H9 (cell line): ENCODE data around the gene FAM149B1. TPM values are rescaled to one million over a fixed set of nuclear protein-coding genes. Genes with fewer than 3 reads are reported as not detected.

Source experiments
- DNase-seq: peaks from one replicate; pipeline ENCODE4 v3.0.0-alpha.2; 2017
- H2AFZ ChIP-seq: one replicate; pipeline ENCODE4 v1.6.1; 2013; ENCODE audit warnings: mild to moderate bottlenecking, low read length, control low read depth, moderate library complexity
- H2AK5ac ChIP-seq: 2 replicates; pipeline ENCODE4 v1.6.1; 2013; ENCODE audit warnings: low read length, control low read depth, mixed read lengths; ENCODE audit not compliant: insufficient read length
- H2BK120ac ChIP-seq: one replicate; pipeline ENCODE4 v1.6.1; 2013; ENCODE audit warnings: low read depth, mild to moderate bottlenecking, low read length, control low read depth, inconsistent platforms; ENCODE audit not compliant: poor library complexity, severe bottlenecking
- H2BK12ac ChIP-seq: 2 replicates; pipeline ENCODE4 v1.6.1; 2013; ENCODE audit warnings: low read length, control low read depth, mixed read lengths, low read depth; ENCODE audit not compliant: insufficient read length
- H2BK15ac ChIP-seq: 2 replicates; pipeline ENCODE4 v1.6.1; 2013; ENCODE audit warnings: low read depth, low read length, control low read depth
- H2BK20ac ChIP-seq: one replicate; pipeline ENCODE4 v1.6.1; 2013; ENCODE audit warnings: low read depth, mild to moderate bottlenecking, low read length, control low read depth, inconsistent platforms; ENCODE audit not compliant: poor library complexity, severe bottlenecking
- H2BK5ac ChIP-seq: 2 replicates; pipeline ENCODE4 v1.6.1; 2013; ENCODE audit warnings: low read length, control low read depth, mixed read lengths; ENCODE audit not compliant: insufficient read length
- H3K14ac ChIP-seq: 2 replicates; pipeline ENCODE4 v1.6.1; 2013; ENCODE audit warnings: low read length, control low read depth; ENCODE audit not compliant: insufficient read depth
- H3K18ac ChIP-seq: 2 replicates; pipeline ENCODE4 v1.6.1; 2013; ENCODE audit warnings: low read depth, mild to moderate bottlenecking, mixed read lengths, low read length, control low read depth; ENCODE audit not compliant: insufficient read length
- H3K23ac ChIP-seq: 2 replicates; pipeline ENCODE4 v1.6.1; 2013; ENCODE audit warnings: low read length, control low read depth, mixed read lengths, low read depth; ENCODE audit not compliant: insufficient read length
- H3K23me2 ChIP-seq: 2 replicates; pipeline ENCODE4 v1.6.1; 2013; ENCODE audit warnings: low read depth, mild to moderate bottlenecking, mixed read lengths, low read length, control low read depth; ENCODE audit not compliant: insufficient read length, poor library complexity, severe bottlenecking
- H3K27ac ChIP-seq: 2 replicates; pipeline ENCODE4 v1.5.1; 2013; ENCODE audit warnings: low read length, control low read depth, mixed read lengths, low read depth; ENCODE audit not compliant: insufficient read length
- H3K27me3 ChIP-seq: 2 replicates; pipeline ENCODE4 v1.6.1; 2013; ENCODE audit warnings: low read length, control low read depth, inconsistent platforms; ENCODE audit not compliant: insufficient read depth
- H3K4ac ChIP-seq: 2 replicates; pipeline ENCODE4 v1.6.1; 2013; ENCODE audit warnings: low read depth, mild to moderate bottlenecking, control low read depth, inconsistent platforms, low read length, moderate library complexity
- H3K4me1 ChIP-seq: 2 replicates; pipeline ENCODE4 v1.6.1; 2013; ENCODE audit warnings: low read length, control low read depth, inconsistent platforms; ENCODE audit not compliant: insufficient read depth
- H3K4me2 ChIP-seq: 2 replicates; pipeline ENCODE4 v1.6.1; 2013; ENCODE audit warnings: low read length, control low read depth, mixed read lengths; ENCODE audit not compliant: insufficient read length, insufficient read depth
- H3K56ac ChIP-seq: 2 replicates; pipeline ENCODE4 v1.6.1; 2013; ENCODE audit warnings: low read depth, mild to moderate bottlenecking, mixed read lengths, low read length, control low read depth; ENCODE audit not compliant: insufficient read length
- H3K79me1 ChIP-seq: 2 replicates; pipeline ENCODE4 v1.6.1; 2013; ENCODE audit warnings: low read depth, mild to moderate bottlenecking, moderate library complexity, low read length, control low read depth, inconsistent platforms; ENCODE audit not compliant: insufficient read depth, poor library complexity, severe bottlenecking
- H3K79me2 ChIP-seq: 2 replicates; pipeline ENCODE4 v1.6.1; 2013; ENCODE audit warnings: low read length, control low read depth, inconsistent platforms; ENCODE audit not compliant: insufficient read depth
- H3K9ac ChIP-seq: 2 replicates; pipeline ENCODE4 v1.6.1; 2013; ENCODE audit warnings: low read length, control low read depth, mixed read lengths; ENCODE audit not compliant: insufficient read length; ENCODE audit errors: extremely low read depth
- H3K9me3 ChIP-seq: one replicate; pipeline ENCODE4 v1.6.1; 2013; ENCODE audit warnings: low read depth, low read length, inconsistent platforms; ENCODE audit not compliant: control insufficient read depth
- H3T11ph ChIP-seq: one replicate; pipeline ENCODE4 v1.6.1; 2013; ENCODE audit warnings: mild to moderate bottlenecking, low read length, control low read depth, inconsistent platforms
- H4K20me1 ChIP-seq: one replicate; pipeline ENCODE4 v1.6.1; 2013; ENCODE audit not compliant: control insufficient read depth, insufficient read length, insufficient read depth
- H4K5ac ChIP-seq: 2 replicates; pipeline ENCODE4 v1.6.1; 2013; ENCODE audit warnings: low read depth, mild to moderate bottlenecking, mixed read lengths, low read length, control low read depth; ENCODE audit not compliant: insufficient read length
- H4K8ac ChIP-seq: replicated peaks from 2 replicates; pipeline ENCODE4 v1.6.1; 2013; ENCODE audit warnings: low read length, control low read depth, mixed read lengths, low read depth; ENCODE audit not compliant: insufficient read length
- H4K91ac ChIP-seq: 2 replicates; pipeline ENCODE4 v1.6.1; 2013; ENCODE audit warnings: low read depth, mild to moderate bottlenecking, moderate library complexity, mixed read lengths, low read length, control low read depth; ENCODE audit not compliant: insufficient read length
- H3K27ac Mint-ChIP-seq, 3 experiments: 2 replicates in 2 of 3; 3 replicates in 1 of 3; pipeline ENCODE4 v1.8.0; 2020 to 2021; ENCODE audit warnings: mixed read lengths in 3 of 3, mild to moderate bottlenecking in 1 of 3, moderate library complexity in 1 of 3
- H3K27me3 Mint-ChIP-seq: 2 replicates; pipeline ENCODE4 v1.8.0; 2021; ENCODE audit warnings: low read depth, mild to moderate bottlenecking, moderate library complexity, mixed read lengths
- H3K36me3 Mint-ChIP-seq, 3 experiments: 2 replicates in 2 of 3; 3 replicates in 1 of 3; pipeline ENCODE4 v1.8.0; 2020 to 2021; ENCODE audit warnings: low read depth in 3 of 3, mixed read lengths in 3 of 3; ENCODE audit not compliant: insufficient read depth in 1 of 3
- H3K4me1 Mint-ChIP-seq, 2 experiments: 2 replicates each; pipeline ENCODE4 v1.8.0; 2020; ENCODE audit warnings: mixed read lengths in 2 of 2
- H3K4me3 Mint-ChIP-seq, 2 experiments: 2 replicates in 1 of 2; 3 replicates in 1 of 2; pipeline ENCODE4 v1.8.0; 2020 to 2021; ENCODE audit warnings: mild to moderate bottlenecking in 2 of 2, mixed read lengths in 2 of 2, moderate library complexity in 1 of 2
- H3K9me3 Mint-ChIP-seq, 2 experiments: 2 replicates in 1 of 2; 3 replicates in 1 of 2; pipeline ENCODE4 v1.8.0; 2020; ENCODE audit warnings: mild to moderate bottlenecking in 2 of 2, mixed read lengths in 2 of 2, moderate library complexity in 1 of 2
- WGBS: extraction: QIAGEN DNeasy Blood & Tissue Kit; methylation state at CpG from one replicate; pipeline ENCODE4 v1.1.7; 2013; ENCODE audit warnings: missing lambda C conversion rate, low lambda C conversion rate, mixed read lengths; ENCODE audit not compliant: insufficient read length; ENCODE audit errors: extremely low coverage; 5-methylcytosine and 5-hydroxymethylcytosine counted together
- total RNA-seq: library from RNA; stranded (reverse); gene quantifications from 2 replicates; pipeline ENCODE4 v1.2.1, GENCODE V29; 2021
- TF ChIP-seq, protein P1 (sequence below): fragments of 200-600 bp; sonication (generic); conservative IDR thresholded peaks from 3 replicates; pipeline ENCODE4 v1.8.0; 2021; ENCODE audit warnings: antibody characterized with exemption, mild to moderate bottlenecking

The FAM149B1 gene
- total RNA-seq, 1 experiment from 2014 or later = 17.9 TPM

- no peak overlapping the region for H2BK12ac ChIP-seq
- H3K9ac ChIP-seq = no peak overlapping the region
- Mint-ChIP-seq H3K27ac (no peak overlapping the region), H3K4me3 (no peak overlapping the region), H3K36me3 (peaks cover 34 to 68% (median 56%) of the 10 kb centered on the region in 3 experiments), H3K27me3 (no peaks in the 10 kb centered on the region), H3K4me1 (peaks cover 5% of the 10 kb centered on the region in 2 experiments), H3K9me3 (no peaks in the 10 kb centered on the region)
- H3K27me3 ChIP-seq = no peaks in the 10 kb centered on the region
- no peak overlapping the region for H2BK15ac ChIP-seq
- H3T11ph ChIP-seq = no peak overlapping the region
- peaks cover 2% of the 10 kb centered on the region; the same call in 1 of the 2 replicates for H3K79me2 ChIP-seq
- TF ChIP-seq, protein P1, sequence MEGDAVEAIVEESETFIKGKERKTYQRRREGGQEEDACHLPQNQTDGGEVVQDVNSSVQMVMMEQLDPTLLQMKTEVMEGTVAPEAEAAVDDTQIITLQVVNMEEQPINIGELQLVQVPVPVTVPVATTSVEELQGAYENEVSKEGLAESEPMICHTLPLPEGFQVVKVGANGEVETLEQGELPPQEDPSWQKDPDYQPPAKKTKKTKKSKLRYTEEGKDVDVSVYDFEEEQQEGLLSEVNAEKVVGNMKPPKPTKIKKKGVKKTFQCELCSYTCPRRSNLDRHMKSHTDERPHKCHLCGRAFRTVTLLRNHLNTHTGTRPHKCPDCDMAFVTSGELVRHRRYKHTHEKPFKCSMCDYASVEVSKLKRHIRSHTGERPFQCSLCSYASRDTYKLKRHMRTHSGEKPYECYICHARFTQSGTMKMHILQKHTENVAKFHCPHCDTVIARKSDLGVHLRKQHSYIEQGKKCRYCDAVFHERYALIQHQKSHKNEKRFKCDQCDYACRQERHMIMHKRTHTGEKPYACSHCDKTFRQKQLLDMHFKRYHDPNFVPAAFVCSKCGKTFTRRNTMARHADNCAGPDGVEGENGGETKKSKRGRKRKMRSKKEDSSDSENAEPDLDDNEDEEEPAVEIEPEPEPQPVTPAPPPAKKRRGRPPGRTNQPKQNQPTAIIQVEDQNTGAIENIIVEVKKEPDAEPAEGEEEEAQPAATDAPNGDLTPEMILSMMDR = no peak
- H4K5ac ChIP-seq = no peak overlapping the region
- DNase-seq = no peak
- H2BK120ac ChIP-seq = no peak overlapping the region
- H3K56ac ChIP-seq = no peak overlapping the region
- no peaks in the 10 kb centered on the region for H3K9me3 ChIP-seq
- H3K4me2 ChIP-seq = no peak overlapping the region
- H3K18ac ChIP-seq = no peak overlapping the region
- no peaks in the 10 kb centered on the region for H3K23me2 ChIP-seq
- H4K91ac ChIP-seq = no peak overlapping the region
- H3K23ac ChIP-seq = no peak overlapping the region
- H4K8ac ChIP-seq = no peak overlapping the region
- no peak overlapping the region for H2AFZ ChIP-seq
- no peak overlapping the region for H2AK5ac ChIP-seq
- WGBS = no CpG with 5 or more reads among the region's 2 CpGs
- no peak overlapping the region for H2BK5ac ChIP-seq
- peaks cover 7% of the 10 kb centered on the region for H3K79me1 ChIP-seq
- no peak overlapping the region for H2BK20ac ChIP-seq
- no peak overlapping the region for H3K14ac ChIP-seq
- H4K20me1 ChIP-seq = no peaks in the 10 kb centered on the region
- H3K4ac ChIP-seq = no peak overlapping the region
- no peak overlapping the region for H3K27ac ChIP-seq
- H3K4me1 ChIP-seq = no peaks in the 10 kb centered on the region
Observed at GRCh38 chr10:73239908-73240307, 72.0 kb downstream of the FAM149B1 start.
